SU-DHL-6 (cell line): Measurements from ENCODE around the gene INTS11.

ENCODE experiments used
- H2AFZ ChIP-seq: fragments of 200-600 bp; sonication (generic); 2 replicates; pipeline ENCODE4 v1.6.1; 2014; ENCODE audit warnings: low read depth, mild to moderate bottlenecking, moderate library complexity, mixed read lengths, antibody characterized with exemption, low read length; ENCODE audit not compliant: severe bottlenecking
- H3F3A ChIP-seq: fragments of 200-600 bp; shearing (Covaris generic); 2 replicates; pipeline ENCODE4 v1.6.0; 2016; ENCODE audit warnings: antibody characterized with exemption, mild to moderate bottlenecking; ENCODE audit not compliant: insufficient read depth
- H3K27ac ChIP-seq: fragments of 200-600 bp; sonication (generic); 2 replicates; pipeline ENCODE4 v1.5.1; 2016; ENCODE audit warnings: low read depth, mild to moderate bottlenecking, low read length, moderate library complexity, mixed read lengths
- H3K27me3 ChIP-seq: fragments of 200-600 bp; sonication (generic), shearing (Covaris generic); 2 replicates; pipeline ENCODE4 v1.6.0; 2014; ENCODE audit warnings: mild to moderate bottlenecking, low read length
- H3K36me3 ChIP-seq: fragments of 200-600 bp; sonication (generic); 2 replicates; pipeline ENCODE4 v1.6.1; 2014; ENCODE audit warnings: mild to moderate bottlenecking, low read length, mixed read lengths
- H3K4me2 ChIP-seq: fragments of 300-600, 200-600 bp; shearing (Covaris generic), sonication (generic); 2 replicates; pipeline ENCODE4 v1.6.0; 2014; ENCODE audit warnings: low read length, low read depth, mild to moderate bottlenecking; ENCODE audit not compliant: poor library complexity, severe bottlenecking
- H3K4me3 ChIP-seq: fragments of 200-600 bp; sonication (generic); 2 replicates; pipeline ENCODE4 v1.5.1; 2014; ENCODE audit warnings: antibody characterized with exemption, low read length, mild to moderate bottlenecking, mixed read lengths; ENCODE audit not compliant: insufficient read depth, poor library complexity, severe bottlenecking
- H3K79me2 ChIP-seq: fragments of 200-600 bp; sonication (generic); 2 replicates; pipeline ENCODE4 v1.6.1; 2014; ENCODE audit warnings: mild to moderate bottlenecking, low read length, moderate library complexity; ENCODE audit not compliant: insufficient read depth
- H3K9ac ChIP-seq: fragments of 200-600 bp; sonication (generic); 2 replicates; pipeline ENCODE4 v1.7.0; 2014; ENCODE audit warnings: mild to moderate bottlenecking, low read length
- H3K9me2 ChIP-seq: fragments of 200-600 bp; sonication (generic); replicated peaks from 2 replicates; pipeline ENCODE4 v1.6.1; 2014; ENCODE audit warnings: low read length; ENCODE audit not compliant: insufficient read depth
- H3K9me3 ChIP-seq: fragments of 200-600 bp; sonication (generic); 2 replicates; pipeline ENCODE4 v1.6.1; 2014; ENCODE audit warnings: low read length, mixed read lengths; ENCODE audit not compliant: insufficient read depth
- H4K20me1 ChIP-seq: fragments of 200-600 bp; sonication (generic); 2 replicates; pipeline ENCODE4 v1.6.1; 2014; ENCODE audit warnings: low read depth, mild to moderate bottlenecking, antibody characterized with exemption, low read length, moderate library complexity, mixed read lengths
- CTCF ChIP-seq: fragments of 200-600 bp; sonication (generic); IDR thresholded peaks from one replicate; pipeline ENCODE4 v1.5.1; 2017; ENCODE audit warnings: antibody characterized with exemption, mild to moderate bottlenecking, low read length, moderate library complexity; ENCODE audit not compliant: insufficient read depth, poor library complexity, severe bottlenecking
- EZH2phosphoT487 ChIP-seq: fragments of 200-600 bp; sonication (generic), shearing (Covaris generic); conservative IDR thresholded peaks from 2 replicates; pipeline ENCODE4 v1.6.1; 2018; ENCODE audit warnings: mild to moderate bottlenecking, antibody characterized with exemption, low read length, moderate library complexity, mixed read lengths

The INTS11 gene

DNA sequence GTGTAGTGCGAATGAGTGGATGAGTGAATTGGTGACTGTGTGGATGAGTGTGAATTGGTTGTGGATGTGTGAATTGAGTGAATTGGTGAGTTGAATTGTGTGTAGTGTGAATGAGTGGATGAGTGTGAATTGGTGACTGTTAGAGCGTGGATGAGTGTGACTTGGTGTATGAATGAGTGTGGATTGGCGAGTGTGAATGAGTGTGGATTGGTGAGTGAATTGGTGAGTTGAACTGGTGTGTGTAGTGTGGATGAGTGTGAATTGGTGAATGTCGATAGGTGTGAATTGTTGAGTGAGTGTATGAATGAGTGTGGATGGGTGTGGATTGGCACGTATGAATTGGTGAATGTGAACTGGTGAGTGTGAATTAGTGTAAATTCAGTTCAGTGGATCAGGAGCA, 42.9 kb upstream of the INTS11 start:
- H3K9me3 ChIP-seq = peaks cover 16% of the 10 kb centered on the region; the same call in 1 of the 2 replicates
- no peaks in the 10 kb centered on the region for H3K36me3 ChIP-seq
- TF ChIP-seq EZH2phosphoT487 (no peak), CTCF (no peak)
- H3K27ac ChIP-seq = no peak overlapping the region
- H3K27me3 ChIP-seq = no peaks in the 10 kb centered on the region
- H3K9me2 ChIP-seq = no peaks in the 10 kb centered on the region
- no peaks in the 10 kb centered on the region for H3K79me2 ChIP-seq
- H2AFZ ChIP-seq = no peak overlapping the region
- no peak overlapping the region for H3K9ac ChIP-seq
- H3K4me3 ChIP-seq = no peak overlapping the region
- no peaks in the 10 kb centered on the region for H3F3A ChIP-seq
- H4K20me1 ChIP-seq = no peaks in the 10 kb centered on the region
- H3K4me2 ChIP-seq = no peak overlapping the region

GRCh38 chr1:1366699-1367066, 42.2 kb upstream of the INTS11 start:
- H3K9me3 ChIP-seq = peaks cover 16% of the 10 kb centered on the region; the same call in 1 of the 2 replicates
- no peaks in the 10 kb centered on the region for H3K36me3 ChIP-seq
- H3K27ac ChIP-seq = no peak overlapping the region
- H2AFZ ChIP-seq = no peak overlapping the region
- H3K9ac ChIP-seq = no peak overlapping the region
- H3K4me3 ChIP-seq = no peak overlapping the region
- no peaks in the 10 kb centered on the region for H3K79me2 ChIP-seq
- TF ChIP-seq EZH2phosphoT487 (no peak), CTCF (no peak)
- H3K4me2 ChIP-seq = no peak overlapping the region
- H3F3A ChIP-seq = no peaks in the 10 kb centered on the region
- no peaks in the 10 kb centered on the region for H3K9me2 ChIP-seq
- no peaks in the 10 kb centered on the region for H3K27me3 ChIP-seq
- no peaks in the 10 kb centered on the region for H4K20me1 ChIP-seq

DNA sequence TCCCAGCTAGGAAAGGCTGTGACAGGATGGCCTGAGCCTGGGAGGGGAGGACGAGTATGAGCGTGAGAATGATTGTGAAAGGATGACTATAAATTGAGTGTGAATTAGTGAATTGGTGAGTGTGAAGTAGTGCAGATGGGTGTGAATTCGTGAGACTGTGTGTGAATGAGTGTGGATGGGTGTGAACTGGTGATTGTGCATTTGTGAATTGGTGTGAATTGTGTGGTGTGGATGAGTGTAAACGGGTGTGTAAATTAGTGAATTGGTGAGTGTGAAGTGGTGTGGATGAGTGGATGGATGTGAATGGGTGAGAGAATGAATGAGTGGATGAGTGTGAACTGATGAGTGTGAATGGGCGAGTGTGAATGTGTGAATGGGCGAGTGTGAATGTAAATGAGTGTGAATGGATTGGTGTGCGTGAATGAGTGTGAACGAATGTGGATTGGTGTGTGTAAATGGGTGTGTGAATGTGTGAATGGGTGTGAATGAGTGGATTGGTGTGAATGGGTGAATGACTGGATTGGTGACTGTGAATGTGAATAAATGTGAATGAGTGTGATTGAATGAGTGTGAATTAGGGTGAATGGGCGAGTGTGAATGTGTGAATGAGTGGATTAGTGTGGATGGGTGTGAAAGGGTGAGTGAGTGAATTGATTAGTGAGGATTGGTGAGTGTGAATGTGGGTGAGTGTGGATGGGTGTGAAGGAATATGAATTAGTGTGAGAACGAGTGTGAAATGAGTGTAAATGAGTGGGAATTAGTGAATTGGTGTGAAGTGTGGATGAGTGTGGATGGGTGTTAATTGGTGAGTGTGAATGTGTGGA, 41.6 kb upstream of the INTS11 start:
- H3K27ac ChIP-seq = no peak overlapping the region
- no peak overlapping the region for H3K4me2 ChIP-seq
- no peak overlapping the region for H2AFZ ChIP-seq
- H3K4me3 ChIP-seq = no peak overlapping the region
- H3K9me2 ChIP-seq = no peaks in the 10 kb centered on the region
- H3K79me2 ChIP-seq = no peaks in the 10 kb centered on the region
- peaks cover 16% of the 10 kb centered on the region; the same call in 1 of the 2 replicates for H3K9me3 ChIP-seq
- no peaks in the 10 kb centered on the region for H3F3A ChIP-seq
- no peak overlapping the region for H3K9ac ChIP-seq
- no peaks in the 10 kb centered on the region for H3K36me3 ChIP-seq
- no peaks in the 10 kb centered on the region for H3K27me3 ChIP-seq
- TF ChIP-seq CTCF (no peak), EZH2phosphoT487 (no peak)
- H4K20me1 ChIP-seq = no peaks in the 10 kb centered on the region
